ENCODE results near the gene KIF26A.

DNA sequence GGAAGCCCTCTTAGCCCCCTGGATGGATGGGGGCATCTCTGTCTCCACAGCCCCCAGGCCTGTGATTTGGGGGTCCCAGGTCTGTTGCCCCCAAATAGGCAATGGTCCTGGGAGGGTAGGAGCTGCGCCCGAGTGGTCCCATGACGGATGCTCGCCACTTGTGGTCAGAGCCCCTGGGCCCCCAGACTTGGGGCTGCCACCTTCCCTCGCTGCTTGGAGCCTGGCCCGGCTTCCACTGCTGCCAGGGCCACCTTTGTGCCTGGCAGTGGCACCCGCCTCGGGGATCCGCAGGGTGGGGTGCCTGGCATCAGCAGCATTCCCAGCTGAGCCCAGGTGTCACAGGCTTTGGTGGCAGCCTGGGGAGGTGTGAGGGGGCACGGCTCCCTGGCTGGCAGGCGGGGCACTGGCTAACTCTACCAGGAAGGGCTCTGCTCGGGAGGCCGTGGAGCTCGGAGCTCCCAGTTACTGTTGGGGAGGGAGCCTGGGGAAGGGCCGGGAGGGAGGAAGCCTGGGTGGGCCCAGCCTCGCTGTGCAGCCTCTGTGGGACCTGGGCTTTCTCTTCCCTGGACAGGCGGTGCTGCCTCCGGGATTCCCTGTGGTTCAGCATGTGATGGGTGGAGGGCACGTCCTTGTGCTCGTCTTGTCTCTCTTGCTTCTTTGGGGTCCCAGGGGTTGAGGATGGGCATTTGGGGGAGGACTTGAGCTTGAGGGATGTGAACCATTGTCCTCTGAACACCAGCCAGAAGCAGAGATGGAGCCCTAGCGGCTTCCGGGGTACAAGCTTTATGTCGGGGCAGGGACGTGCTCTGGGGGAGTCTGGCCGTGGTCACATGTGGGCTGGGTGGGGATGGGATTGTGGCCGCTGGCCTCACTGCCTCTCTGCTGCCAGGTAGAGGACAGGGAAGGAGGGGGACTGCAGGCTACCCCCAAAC, 5.4 kb downstream of the KIF26A start:
- TF ChIP-seq GATA2 (IDR thresholded peaks at IDR 0.05; ENCODE audit: low read depth, low read length), result no peak
- no peak for TF ChIP-seq GATA3 (IDR thresholded peaks at IDR 0.05; ENCODE audit: low read depth, low read length)

Data from SH-SY5Y (cell line).